Sigmoid colon (tissue), 7 donors: Measurements from ENCODE around the gene BST1. TPM values are rescaled to one million over a fixed set of nuclear protein-coding genes. Genes with fewer than 3 reads are reported as not detected.

Experiments used
- DNase-seq: peaks from one replicate; pipeline ENCODE4 v3.0.0-alpha.2; 2019
- H3K27ac ChIP-seq, 4 donors: fragments of 200-600 bp; sonication (generic); one replicate each; pipeline ENCODE4 v1.5.1; 2016 to 2019; ENCODE audit warnings: mild to moderate bottlenecking in 1 of 4
- H3K27me3 ChIP-seq, 3 donors: fragments of 200-600 bp; sonication (generic); one replicate each; pipeline ENCODE4 v1.5.1; 2019; ENCODE audit warnings: mild to moderate bottlenecking in 1 of 3
- H3K36me3 ChIP-seq, 4 donors: fragments of 200-600 bp; sonication (generic); one replicate each; pipeline ENCODE4 v1.5.1; 2016 to 2019
- H3K4me1 ChIP-seq, 4 donors: fragments of 200-600 bp; sonication (generic); one replicate each; pipeline ENCODE4 v1.5.1; 2017 to 2019
- H3K4me3 ChIP-seq, 4 donors: fragments of 200-600 bp; sonication (generic); one replicate each; pipeline ENCODE4 v1.5.1; 2017 to 2019; ENCODE audit warnings: mild to moderate bottlenecking in 2 of 4, moderate library complexity in 1 of 4
- H3K9me3 ChIP-seq, 4 donors: fragments of 200-600 bp in 3 of 4; sonication (generic) in 3 of 4; one replicate each; pipeline versions ENCODE4 v1.5.1 to v1.6.1; 2013 to 2019
- EP300 ChIP-seq, 4 donors: sonication (generic); formaldehyde crosslinking; IDR thresholded peaks; one replicate each; pipeline ENCODE4 v1.6.1; 2017; ENCODE audit warnings: antibody characterized with exemption in 4 of 4
- POLR2A ChIP-seq, 2 donors: fragments of 450-650 bp; IDR thresholded peaks; one replicate each; pipeline ENCODE4 v1.6.1; 2016; ENCODE audit warnings: antibody characterized with exemption in 2 of 2, mild to moderate bottlenecking in 2 of 2, moderate library complexity in 2 of 2
- POLR2AphosphoS5 ChIP-seq, 4 donors: sonication (generic); formaldehyde crosslinking; IDR thresholded peaks; one replicate each; pipeline ENCODE4 v1.6.1; 2017; ENCODE audit warnings: antibody characterized with exemption in 4 of 4
- WGBS, 2 donors: extraction: QIAGEN DNeasy Blood & Tissue Kit; methylation state at CpG; one replicate each; pipeline ENCODE4 v1.1.7; 2013; 5-methylcytosine and 5-hydroxymethylcytosine counted together
- intact Hi-C: fragments of 100-400 bp; cut with DNase I; formaldehyde crosslinking; loops from one replicate; pipeline ENCODE4 v1.15.1; 2023
- polyA plus RNA-seq, 3 donors: library from polyadenylated mRNA; stranded (reverse); fragments of 200-250 nt; gene quantifications; one replicate each; pipeline ENCODE4 v1.2.3, GENCODE V29; 2013
- total RNA-seq, 4 donors: library from RNA; depleted of rRNA; stranded (reverse); fragments of >200 nt; gene quantifications; one replicate each; pipeline ENCODE4 v1.1.0, GENCODE V29; 2016
- TF ChIP-seq, protein P1 (sequence below), 4 experiments: fragments of 450-650 bp in 3 of 4; fragments of 200-600 bp in 1 of 4; IDR thresholded peaks; one replicate each; pipeline ENCODE4 v1.5.1; 2016 to 2019; ENCODE audit warnings: antibody characterized with exemption in 4 of 4, mild to moderate bottlenecking in 3 of 4, moderate library complexity in 2 of 4
- donor health status: healthy with polysubstance abuse.
- donor health status: Bipolar disorder and iron deficiency.
- donor health status: healthy.

Gene BST1
- total and polyA plus RNA-seq, 7 donors = 4.8 to 11.8 (median 5.4) TPM

- intact Hi-C loops = loop anchor here (2.0 kb wide), 1 partner anchor 27 kb away; the partner anchor contains the start of gene FBXL5
- peak within 1 kb of the TSS; percentile 62 to 81 (median 72) for H3K4me3 ChIP-seq
- peaks cover 0 to 28% (median 19%) of the 10 kb centered on the region in 4 donors for H3K4me1 ChIP-seq
- H3K27me3 ChIP-seq = no peaks in the 10 kb centered on the region
- WGBS, 2 donors = 1% methylated on average over 56 of the region's 56 CpGs
- H3K9me3 ChIP-seq = no peaks in the 10 kb centered on the region
- TF ChIP-seq EP300 (IDR thresholded peaks at IDR 0.05) = no peak
- TF ChIP-seq POLR2A (IDR thresholded peaks at IDR 0.05) = peak; percentile 71 to 84
- TF ChIP-seq, protein P1, sequence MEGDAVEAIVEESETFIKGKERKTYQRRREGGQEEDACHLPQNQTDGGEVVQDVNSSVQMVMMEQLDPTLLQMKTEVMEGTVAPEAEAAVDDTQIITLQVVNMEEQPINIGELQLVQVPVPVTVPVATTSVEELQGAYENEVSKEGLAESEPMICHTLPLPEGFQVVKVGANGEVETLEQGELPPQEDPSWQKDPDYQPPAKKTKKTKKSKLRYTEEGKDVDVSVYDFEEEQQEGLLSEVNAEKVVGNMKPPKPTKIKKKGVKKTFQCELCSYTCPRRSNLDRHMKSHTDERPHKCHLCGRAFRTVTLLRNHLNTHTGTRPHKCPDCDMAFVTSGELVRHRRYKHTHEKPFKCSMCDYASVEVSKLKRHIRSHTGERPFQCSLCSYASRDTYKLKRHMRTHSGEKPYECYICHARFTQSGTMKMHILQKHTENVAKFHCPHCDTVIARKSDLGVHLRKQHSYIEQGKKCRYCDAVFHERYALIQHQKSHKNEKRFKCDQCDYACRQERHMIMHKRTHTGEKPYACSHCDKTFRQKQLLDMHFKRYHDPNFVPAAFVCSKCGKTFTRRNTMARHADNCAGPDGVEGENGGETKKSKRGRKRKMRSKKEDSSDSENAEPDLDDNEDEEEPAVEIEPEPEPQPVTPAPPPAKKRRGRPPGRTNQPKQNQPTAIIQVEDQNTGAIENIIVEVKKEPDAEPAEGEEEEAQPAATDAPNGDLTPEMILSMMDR (IDR thresholded peaks at IDR 0.05) = peak in 3 of 4 experiments; percentile 6 to 22 (median 19)
- TF ChIP-seq POLR2AphosphoS5 (IDR thresholded peaks at IDR 0.05) = peak; percentile 73 to 90 (median 86)
- H3K27ac ChIP-seq = peak within 1 kb of the TSS; percentile 82 to 94 (median 88)
- peak; percentile 99 for DNase-seq
- H3K36me3 ChIP-seq = peaks cover 0 to 17% (median 1%) of the 10 kb centered on the region in 4 donors
Measured at GRCh38 chr4:15681372-15682241, 21.3 kb upstream of the BST1 start, which contains the start of gene FAM200B. Gene FAM200B (plus strand): TSS chr4:15681827. CDS start chr4:15686978, 5,151 bp downstream.

DNA sequence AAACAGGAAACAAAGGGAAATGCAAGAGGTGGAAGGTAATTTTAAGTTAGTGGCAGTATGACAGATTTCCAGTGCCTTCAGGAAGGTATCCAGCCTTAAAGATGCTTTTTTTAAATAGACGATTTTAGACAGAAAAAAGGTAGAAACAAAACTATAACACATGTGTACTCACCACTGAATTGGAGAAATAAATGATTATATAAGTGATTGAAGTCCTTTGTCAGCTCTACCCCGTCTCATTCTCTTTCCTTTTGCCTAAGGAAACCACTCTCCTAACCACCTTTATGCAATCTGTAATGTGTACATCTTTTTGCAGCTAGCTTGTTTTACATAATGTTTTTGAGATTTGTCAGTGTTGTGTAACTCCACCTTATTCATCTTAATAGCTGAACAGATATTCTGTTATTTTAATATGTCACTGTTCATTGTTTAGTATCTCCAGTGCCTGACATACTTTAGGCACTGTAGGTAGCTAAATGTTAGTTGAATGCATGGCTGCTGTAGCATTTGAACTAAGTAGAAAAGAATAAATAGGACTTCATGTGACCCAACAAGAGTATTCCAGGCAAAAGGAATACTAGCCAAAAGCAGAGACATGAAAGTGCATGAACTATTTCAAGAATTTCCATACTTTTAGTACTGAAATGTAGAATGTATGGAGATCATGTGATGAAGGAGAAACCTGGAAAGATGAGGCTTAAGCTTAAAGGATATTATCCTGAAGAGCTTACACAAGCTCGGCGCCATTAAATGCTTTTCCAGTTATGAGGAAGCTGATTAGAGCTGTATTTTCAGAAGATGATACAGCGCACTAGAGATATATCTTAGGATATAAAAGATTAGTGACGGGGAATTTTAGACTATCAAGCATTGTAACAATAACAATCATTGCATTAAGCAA is 20.4 kb upstream of the BST1 start:
- 9 to 46% methylated on average over 6 of the region's 6 CpGs for WGBS, 2 donors
- peaks cover 0 to 28% (median 19%) of the 10 kb centered on the region in 4 donors for H3K4me1 ChIP-seq
- H3K36me3 ChIP-seq = peaks cover 0 to 25% (median 3%) of the 10 kb centered on the region in 4 donors

DNA sequence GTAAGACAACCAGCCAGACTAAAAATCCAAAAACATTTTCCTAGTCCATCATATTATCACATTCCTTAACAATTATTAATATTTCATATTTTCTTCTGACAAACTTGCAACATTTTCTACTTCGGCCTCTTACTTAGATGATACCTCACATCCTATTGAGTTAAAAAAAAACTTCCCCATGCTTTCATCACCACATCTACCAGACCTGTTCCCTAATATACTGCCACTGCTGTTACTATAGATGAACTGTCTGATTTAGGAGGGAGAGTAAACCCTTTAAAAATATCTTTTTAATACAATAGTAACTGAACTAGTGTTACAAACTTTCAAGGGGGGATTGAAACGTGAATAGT is 19.7 kb upstream of the BST1 start:
- peaks cover 0 to 32% (median 3%) of the 10 kb centered on the region in 4 donors for H3K36me3 ChIP-seq
- no peak for TF ChIP-seq POLR2AphosphoS5 (IDR thresholded peaks at IDR 0.05)
- TF ChIP-seq, protein P1 (IDR thresholded peaks at IDR 0.05) = no peak
- H3K9me3 ChIP-seq = no peaks in the 10 kb centered on the region
- intact Hi-C loops = loop anchor here (2.0 kb wide), 1 partner anchor 28 kb away; the partner anchor contains the start of gene FBXL5
- DNase-seq = no peak
- no peaks in the 10 kb centered on the region for H3K27me3 ChIP-seq
- H3K4me1 ChIP-seq = peaks cover 0 to 28% (median 19%) of the 10 kb centered on the region in 4 donors
- WGBS, 2 donors = 64 to 77% methylated on average over 2 of the region's 2 CpGs
- H3K4me3 ChIP-seq = peak overlapping the region in 1 of 4 donors; percentile 81
- H3K27ac ChIP-seq = peak overlapping the region in 1 of 4 donors; percentile 89

More for the DNA sequence above, 20.4 kb upstream of the BST1 start:
- H3K27ac ChIP-seq = peak overlapping the region; percentile 82 to 94 (median 88)
- no peak for DNase-seq
- no peaks in the 10 kb centered on the region for H3K9me3 ChIP-seq
- intact Hi-C loops = loop anchor here (2.0 kb wide), 1 partner anchor 28 kb away; the partner anchor contains the start of gene FBXL5
- no peaks in the 10 kb centered on the region for H3K27me3 ChIP-seq
- peak overlapping the region; percentile 62 to 81 (median 72) for H3K4me3 ChIP-seq
- TF ChIP-seq POLR2A (IDR thresholded peaks at IDR 0.05) (no peak), POLR2AphosphoS5 (IDR thresholded peaks at IDR 0.05) (no peak), EP300 (IDR thresholded peaks at IDR 0.05) (no peak)
- TF ChIP-seq, protein P1 (IDR thresholded peaks at IDR 0.05) = no peak

DNA sequence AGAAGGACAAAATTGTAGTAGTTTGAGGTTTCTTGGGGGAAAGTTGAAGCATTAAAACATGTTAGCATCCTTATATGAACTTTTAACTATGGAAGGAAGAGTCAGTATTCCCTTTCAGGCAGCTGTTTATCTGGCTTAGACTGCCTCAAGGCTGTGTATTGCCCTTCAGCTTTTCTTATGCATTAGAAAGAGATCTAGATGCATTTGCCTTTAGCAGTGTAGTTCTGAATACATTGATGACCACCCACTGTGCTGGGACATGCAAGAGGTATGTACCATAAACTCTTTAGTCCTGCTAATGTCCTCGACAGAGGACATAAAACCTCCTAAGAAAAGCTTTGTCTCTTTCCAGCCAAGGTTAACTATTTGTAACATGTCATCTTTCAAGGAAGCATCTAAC is 18.4 kb upstream of the BST1 start:
- Histone ChIP-seq H3K9me3 (no peaks in the 10 kb centered on the region), H3K27me3 (no peaks in the 10 kb centered on the region), H3K36me3 (peaks cover 0 to 39% (median 3%) of the 10 kb centered on the region in 4 donors), H3K4me1 (peaks cover 0 to 28% (median 19%) of the 10 kb centered on the region in 4 donors), H3K4me3 (no peak overlapping the region), H3K27ac (no peak overlapping the region)
- TF ChIP-seq, protein P1 (IDR thresholded peaks at IDR 0.05) = no peak
- TF ChIP-seq POLR2A (IDR thresholded peaks at IDR 0.05) (no peak), EP300 (IDR thresholded peaks at IDR 0.05) (no peak), POLR2AphosphoS5 (IDR thresholded peaks at IDR 0.05) (no peak)
- intact Hi-C loops = no loop called here
- WGBS, 2 donors = 84 to 95% methylated on average over 1 of the region's 1 CpG
- DNase-seq = no peak
